HepG2 (cell line): ENCODE measurements around the gene HAPLN2. TPM values are rescaled to one million over a fixed set of nuclear protein-coding genes. Genes with fewer than 3 reads are reported as not detected.

Experiments used
- ATAC-seq: fragments of 200-7000 bp; cut with Tn5 transposase; 3 replicates; pipeline ENCODE4 v1.9.1; 2020; ENCODE audit warnings: mild to moderate bottlenecking, moderate library complexity
- BruUV-seq: library from RNA; stranded (reverse); fragments of 400-500 nt; replicated peaks from 2 replicates; lab custom pipeline; 2021; lab: Mats Ljungman, UMichigan
- CTCF ChIA-PET: fragments of 300-600 bp; formaldehyde crosslinking; extraction: SDS; loops from one replicate; lab custom pipeline; 2021; ENCODE audit warnings: low total read pairs, inconsistent platforms, low intra/inter-chr PET ratio; lab: Yijun Ruan, JAX
- POLR2A ChIA-PET: fragments of 350-600 bp; sonication (Branson Sonifier 250); formaldehyde crosslinking; loops from one replicate; lab custom pipeline; 2020; ENCODE audit warnings: antibody characterized with exemption, inconsistent platforms; lab: Yijun Ruan, JAX
- DNase-seq: peaks from one replicate; pipeline ENCODE4 v3.0.0-alpha.2; 2015; ENCODE audit warnings: low spot score
- FAIRE-seq: peaks from 3 replicates; lab custom pipeline; 2011; peaks lifted over from hg19 to GRCh38; lab: Jason Lieb, UNC
- H2AFZ ChIP-seq: one replicate; pipeline ENCODE4 v1.6.1; 2011; ENCODE audit warnings: low read length, inconsistent platforms
- H3K27ac ChIP-seq: fragments of 300-600 bp; 3 replicates; pipeline ENCODE4 v1.8.0; 2011; ENCODE audit warnings: mixed run types, mild to moderate bottlenecking, mixed read lengths, low read length, inconsistent platforms; ENCODE audit not compliant: insufficient read depth; ENCODE audit errors: extremely low read length
- H3K27me3 ChIP-seq, 2 experiments: fragments of 200-600 bp in 1 of 2; 2 replicates in 1 of 2; 3 replicates in 1 of 2; pipeline versions ENCODE4 v1.6.0 to v1.8.0; 2011; ENCODE audit warnings: low read length in 2 of 2, mild to moderate bottlenecking in 2 of 2, moderate library complexity in 2 of 2, inconsistent platforms in 1 of 2; ENCODE audit not compliant: insufficient read depth in 2 of 2, control insufficient read depth in 1 of 2
- H3K36me3 ChIP-seq, 2 experiments: fragments of 200-600 bp in 1 of 2; replicated peaks in 1 of 2; 2 replicates in 1 of 2; 3 replicates in 1 of 2; pipeline versions ENCODE4 v1.5.1 to v1.8.0; 2011; ENCODE audit warnings: low read length in 2 of 2, inconsistent platforms in 1 of 2; ENCODE audit not compliant: insufficient read depth in 2 of 2, control insufficient read depth in 1 of 2
- H3K4me1 ChIP-seq: 2 replicates; pipeline ENCODE4 v1.5.1; 2012; ENCODE audit warnings: low read length, inconsistent platforms; ENCODE audit not compliant: insufficient read depth
- H3K4me2 ChIP-seq: 2 replicates; pipeline ENCODE4 v1.6.0; 2011; ENCODE audit warnings: low read depth, low read length, inconsistent platforms
- H3K4me3 ChIP-seq, 3 experiments: fragments of 200-600 bp in 1 of 3; sonication (generic), shearing (Covaris generic) in 1 of 3; replicated peaks in 1 of 3; 2 replicates each; pipeline ENCODE4 v1.5.1; 2011 to 2016; ENCODE audit warnings: low read length in 3 of 3, inconsistent platforms in 2 of 3, low read depth in 2 of 3, mild to moderate bottlenecking in 2 of 3, control low read depth in 1 of 3, mixed read lengths in 1 of 3; ENCODE audit not compliant: insufficient read depth in 1 of 3
- H3K79me2 ChIP-seq: one replicate; pipeline ENCODE4 v1.6.1; 2011; ENCODE audit warnings: low read length, inconsistent platforms; ENCODE audit not compliant: insufficient read depth
- H3K9ac ChIP-seq: 2 replicates; pipeline ENCODE4 v1.6.0; 2011; ENCODE audit warnings: mild to moderate bottlenecking, low read depth, low read length, inconsistent platforms; ENCODE audit not compliant: insufficient read depth
- H3K9me3 ChIP-seq: 2 replicates; pipeline ENCODE4 v1.5.1; 2012; ENCODE audit warnings: mild to moderate bottlenecking, low read length
- H4K20me1 ChIP-seq: 2 replicates; pipeline ENCODE4 v1.6.0; 2011; ENCODE audit warnings: inconsistent platforms, mild to moderate bottlenecking, low read length, moderate library complexity; ENCODE audit not compliant: insufficient read depth
- AKAP8 ChIP-seq: sonication (generic); formaldehyde crosslinking; IDR thresholded peaks from 2 replicates; pipeline ENCODE4 v1.5.1; 2020; ENCODE audit warnings: mild to moderate bottlenecking, missing genetic modification reagents
- CHCHD3 ChIP-seq: sonication (generic); formaldehyde crosslinking; IDR thresholded peaks from 2 replicates; pipeline ENCODE4 v1.8.0; 2022; ENCODE audit warnings: mild to moderate bottlenecking, missing genetic modification reagents, moderate library complexity
- CREB1 ChIP-seq, 2 experiments: fragments of 450-650 bp in 1 of 2; IDR thresholded peaks; 2 replicates each; pipeline ENCODE4 v1.6.1; 2016 to 2017; ENCODE audit warnings: control low read depth in 1 of 2, mild to moderate bottlenecking in 1 of 2, missing compliant biosample characterization in 1 of 2, missing genetic modification characterization in 1 of 2
- EHMT2 ChIP-seq: fragments of 200-600 bp; sonication (generic); IDR thresholded peaks from 2 replicates; pipeline ENCODE4 v1.7.0; 2017; ENCODE audit warnings: antibody characterized with exemption, low read depth, low read length, borderline replicate concordance
- GPN1 ChIP-seq: sonication (generic); formaldehyde crosslinking; IDR thresholded peaks from 2 replicates; pipeline ENCODE4 v1.5.1; 2020; ENCODE audit warnings: missing genetic modification reagents, borderline replicate concordance
- KDM2A ChIP-seq: sonication (generic); formaldehyde crosslinking; IDR thresholded peaks from 2 replicates; pipeline ENCODE4 v1.4.0; 2020; ENCODE audit warnings: low read depth, missing genetic modification reagents, borderline replicate concordance
- MIER2 ChIP-seq: IDR thresholded peaks from 2 replicates; pipeline ENCODE4 v1.6.1; 2016; ENCODE audit warnings: missing biosample characterization, missing genetic modification reagents
- POLR2G ChIP-seq: fragments of 200-400 bp; formaldehyde crosslinking; IDR thresholded peaks from 2 replicates; pipeline ENCODE4 v1.6.1; 2018; ENCODE audit warnings: mild to moderate bottlenecking, low read depth, low read length, moderate library complexity
- SSRP1 ChIP-seq: IDR thresholded peaks from 2 replicates; pipeline ENCODE4 v1.6.1; 2016; ENCODE audit warnings: control low read depth
- STAT5B ChIP-seq: sonication (generic); formaldehyde crosslinking; IDR thresholded peaks from 2 replicates; pipeline ENCODE4 v1.4.0; 2020; ENCODE audit warnings: missing genetic modification reagents
- TBL1XR1 ChIP-seq: fragments of 150-350 bp; IDR thresholded peaks from 2 replicates; pipeline ENCODE4 v1.6.1; 2014; ENCODE audit warnings: borderline replicate concordance, low read length; ENCODE audit not compliant: partially characterized antibody
- TEAD3 ChIP-seq: optimal IDR thresholded peaks from 2 replicates; pipeline ENCODE3; 2016; ENCODE audit warnings: borderline replicate concordance
- U2AF1 ChIP-seq: fragments of 200-400 bp; formaldehyde crosslinking; optimal IDR thresholded peaks from 2 replicates; pipeline ENCODE3; 2017; ENCODE audit warnings: mild to moderate bottlenecking, low read depth, low read length
- ZBTB38 ChIP-seq: sonication (generic); formaldehyde crosslinking; IDR thresholded peaks from 2 replicates; pipeline ENCODE4 v1.5.1; 2020; ENCODE audit warnings: mild to moderate bottlenecking, missing genetic modification reagents
- ZC3H13 ChIP-seq: sonication (generic); formaldehyde crosslinking; IDR thresholded peaks from 2 replicates; pipeline ENCODE4 v1.8.1; 2023; ENCODE audit warnings: mild to moderate bottlenecking, missing genetic modification reagents, moderate library complexity
- ZNF350 ChIP-seq: sonication (generic); formaldehyde crosslinking; IDR thresholded peaks from 2 replicates; pipeline ENCODE4 v1.4.0; 2020; ENCODE audit warnings: mild to moderate bottlenecking, low read depth, missing genetic modification reagents, borderline replicate concordance
- ZNF709 ChIP-seq: sonication (generic); formaldehyde crosslinking; IDR thresholded peaks from 2 replicates; pipeline ENCODE4 v1.5.0; 2020; ENCODE audit warnings: mild to moderate bottlenecking, missing genetic modification reagents
- ZNF768 ChIP-seq: sonication (generic); formaldehyde crosslinking; IDR thresholded peaks from 2 replicates; pipeline ENCODE4 v1.4.0; 2020; ENCODE audit warnings: missing genetic modification reagents
- WGBS: methylation state at CpG from one replicate; pipeline ENCODE4 v1.1.6; 2017; ENCODE audit warnings: low lambda C conversion rate; 5-methylcytosine and 5-hydroxymethylcytosine counted together
- in situ Hi-C: cut with HindIII; loops from 2 replicates; pipeline ENCODE4 v1.10.0; 2017; ENCODE audit warnings: low pct_unique_long_range_greater_than_20kb; ENCODE audit not compliant: extremely low pct_ligation_motif_present
- intact Hi-C: fragments of 100-400 bp; cut with micrococcal nuclease; formaldehyde crosslinking; loops from one replicate; pipeline ENCODE4 v1.10.0; 2022; ENCODE audit not compliant: unreplicated experiment
- polyA plus RNA-seq, 8 experiments: library from polyadenylated mRNA; depleted of rRNA in 3 of 8; stranded (reverse) in 7 of 8; unstranded in 1 of 8; fragments of >200 nt; fragmentation: Illumina TruSeq in 4 of 8; extraction: Trizol in 4 of 8; gene quantifications; 2 replicates each; pipeline versions ENCODE4 v1.2.1 to v1.2.3, GENCODE V29; 2011 to 2016; ENCODE audit warnings: low read depth in 4 of 8, missing spikeins in 1 of 8, mixed read lengths in 1 of 8; ENCODE audit not compliant: insufficient read depth in 1 of 8
- total RNA-seq, 5 experiments: library from RNA; depleted of rRNA; stranded (reverse); fragments of >200 nt; fragmentation: Illumina TruSeq; extraction: Trizol; gene quantifications; 2 replicates each; pipeline ENCODE4 v1.2.3, GENCODE V29; 2016; ENCODE audit warnings: low read depth in 1 of 5
- TF ChIP-seq, protein P1 (sequence below): sonication (generic); formaldehyde crosslinking; IDR thresholded peaks from 2 replicates; pipeline ENCODE4 v1.5.1; 2020; ENCODE audit warnings: mild to moderate bottlenecking, missing genetic modification reagents

The HAPLN2 gene
- total and polyA plus RNA-seq, 2 of the 13 experiments (the other 11 are each of a cell fraction or from before 2014, with no cell fraction given), result not detected

DNA sequence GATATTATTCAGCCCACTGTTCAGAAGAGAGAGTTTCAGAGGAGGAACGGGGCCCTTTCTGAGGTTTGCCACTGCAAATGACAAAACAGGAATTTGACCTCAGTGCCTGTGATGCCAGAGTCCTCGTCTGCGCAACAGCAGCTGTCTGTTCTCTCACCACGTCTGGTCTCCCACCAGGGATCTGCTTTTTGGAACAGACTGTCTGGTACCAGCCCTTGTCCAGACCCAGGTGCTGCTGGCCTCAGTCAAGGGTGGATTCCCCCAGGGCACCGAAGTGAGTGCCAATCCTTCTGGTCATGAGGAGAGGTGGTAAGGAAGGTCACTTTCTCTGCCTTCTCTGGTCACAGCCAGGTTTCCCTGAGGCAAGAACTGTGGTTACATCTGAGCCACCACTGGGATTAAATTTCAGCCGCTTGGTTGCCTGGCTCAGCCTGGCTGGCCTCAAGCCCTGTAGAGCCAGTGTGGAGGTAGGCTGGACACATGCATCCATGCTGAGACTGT, 20.4 kb downstream of the HAPLN2 start:
- peaks cover 24% of the 10 kb centered on the region for H4K20me1 ChIP-seq
- no peak overlapping the region for H3K27ac ChIP-seq
- FAIRE-seq (no peak), DNase-seq (no peak), ATAC-seq (peak; percentile 44)
- no peak overlapping the region for H3K4me3 ChIP-seq
- peaks cover 0 to 2% of the 10 kb centered on the region in 2 experiments; a peak in 2 of 5 replicates for H3K36me3 ChIP-seq
- 6% methylated on average over 2 of the region's 6 CpGs for WGBS
- in situ Hi-C loops (no loop called here), intact Hi-C loops (no loop called here)
- BruUV-seq, result no TSS peak
- H3K27me3 ChIP-seq, result peaks cover 4 to 21% of the 10 kb centered on the region in 2 experiments; a peak in 3 of 5 replicates
- H3K9me3 ChIP-seq, result no peaks in the 10 kb centered on the region
- no peak overlapping the region for H3K9ac ChIP-seq
- H3K79me2 ChIP-seq, result no peaks in the 10 kb centered on the region
- no peak overlapping the region for H2AFZ ChIP-seq
- ChIA-PET POLR2A (interaction anchor here (1.3 kb wide), 1 partner anchor 10 kb away, joined by 3 read pairs; no protein-coding TSS in a partner anchor), CTCF (no interaction called here)
- H3K4me2 ChIP-seq, result 0 out of 2 replicates have a peak overlapping the region, but pooled peaks have one; percentile 3
- H3K4me1 ChIP-seq, result peaks cover 17% of the 10 kb centered on the region
- no peak for TF ChIP-seq MIER2
- TF ChIP-seq STAT5B (CRISPR knock-in tag), result no peak
- TF ChIP-seq CREB1 (IDR thresholded peaks at IDR 0.05), result no peak
- TF ChIP-seq CREB1 (CRISPR knock-in tag; IDR thresholded peaks at IDR 0.05), result no peak
- TF ChIP-seq U2AF1, result no peak
- TF ChIP-seq ZBTB38, result no peak
- no peak for TF ChIP-seq CHCHD3 (CRISPR knock-in tag)
- TF ChIP-seq AKAP8 (CRISPR knock-in tag), result peak; percentile 73
- no peak for TF ChIP-seq TBL1XR1
- no peak for TF ChIP-seq ZNF350
- TF ChIP-seq POLR2G, result peak; percentile 41
- TF ChIP-seq ZNF709 (CRISPR knock-in tag), result no peak
- TF ChIP-seq, protein P1, sequence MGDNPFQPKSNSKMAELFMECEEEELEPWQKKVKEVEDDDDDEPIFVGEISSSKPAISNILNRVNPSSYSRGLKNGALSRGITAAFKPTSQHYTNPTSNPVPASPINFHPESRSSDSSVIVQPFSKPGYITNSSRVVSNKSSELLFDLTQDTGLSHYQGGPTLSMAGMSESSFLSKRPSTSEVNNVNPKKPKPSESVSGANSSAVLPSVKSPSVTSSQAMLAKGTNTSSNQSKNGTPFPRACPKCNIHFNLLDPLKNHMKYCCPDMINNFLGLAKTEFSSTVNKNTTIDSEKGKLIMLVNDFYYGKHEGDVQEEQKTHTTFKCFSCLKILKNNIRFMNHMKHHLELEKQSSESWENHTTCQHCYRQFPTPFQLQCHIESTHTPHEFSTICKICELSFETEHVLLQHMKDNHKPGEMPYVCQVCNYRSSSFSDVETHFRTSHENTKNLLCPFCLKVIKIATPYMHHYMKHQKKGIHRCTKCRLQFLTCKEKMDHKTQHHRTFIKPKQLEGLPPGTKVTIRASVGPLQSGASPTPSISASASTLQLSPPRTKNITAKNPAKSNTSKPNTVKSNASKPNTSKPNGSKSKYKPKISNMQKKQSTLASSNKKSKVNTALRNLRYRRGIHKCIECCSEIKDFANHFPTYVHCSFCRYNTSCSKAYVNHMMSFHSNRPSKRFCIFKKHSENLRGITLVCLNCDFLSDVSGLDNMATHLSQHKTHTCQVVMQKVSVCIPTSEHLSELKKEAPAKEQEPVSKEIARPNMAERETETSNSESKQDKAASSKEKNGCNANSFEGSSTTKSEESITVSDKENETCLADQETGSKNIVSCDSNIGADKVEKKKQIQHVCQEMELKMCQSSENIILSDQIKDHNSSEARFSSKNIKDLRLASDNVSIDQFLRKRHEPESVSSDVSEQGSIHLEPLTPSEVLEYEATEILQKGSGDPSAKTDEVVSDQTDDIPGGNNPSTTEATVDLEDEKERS (CRISPR knock-in tag), result no peak
- TF ChIP-seq ZNF768 (CRISPR knock-in tag), result 0 out of 2 replicates have a peak, but pooled peaks have one; percentile 11
- no peak for TF ChIP-seq TEAD3 (CRISPR knock-in tag)
- peak; percentile 17; the same call in 1 of the 2 replicates for TF ChIP-seq SSRP1
- no peak for TF ChIP-seq EHMT2
- peak; percentile 91 for TF ChIP-seq ZC3H13 (CRISPR knock-in tag)
- TF ChIP-seq KDM2A (CRISPR knock-in tag), result peak; percentile 73
- TF ChIP-seq GPN1 (CRISPR knock-in tag), result no peak
